GM21619 (cell line): ENCODE measurements around the gene ST6GALNAC6.
"Not testable (repeated sequence)": the region's sequence is repeated elsewhere in the genome, so short reads cannot be mapped to it uniquely, and the experiment has no call there.

Experiments
- ATAC-seq: cut with Tn5 transposase; IDR thresholded peaks from one replicate; pipeline ENCODE4 v1.9.1; 2021; ENCODE audit not compliant: unreplicated experiment

Gene ST6GALNAC6

DNA sequence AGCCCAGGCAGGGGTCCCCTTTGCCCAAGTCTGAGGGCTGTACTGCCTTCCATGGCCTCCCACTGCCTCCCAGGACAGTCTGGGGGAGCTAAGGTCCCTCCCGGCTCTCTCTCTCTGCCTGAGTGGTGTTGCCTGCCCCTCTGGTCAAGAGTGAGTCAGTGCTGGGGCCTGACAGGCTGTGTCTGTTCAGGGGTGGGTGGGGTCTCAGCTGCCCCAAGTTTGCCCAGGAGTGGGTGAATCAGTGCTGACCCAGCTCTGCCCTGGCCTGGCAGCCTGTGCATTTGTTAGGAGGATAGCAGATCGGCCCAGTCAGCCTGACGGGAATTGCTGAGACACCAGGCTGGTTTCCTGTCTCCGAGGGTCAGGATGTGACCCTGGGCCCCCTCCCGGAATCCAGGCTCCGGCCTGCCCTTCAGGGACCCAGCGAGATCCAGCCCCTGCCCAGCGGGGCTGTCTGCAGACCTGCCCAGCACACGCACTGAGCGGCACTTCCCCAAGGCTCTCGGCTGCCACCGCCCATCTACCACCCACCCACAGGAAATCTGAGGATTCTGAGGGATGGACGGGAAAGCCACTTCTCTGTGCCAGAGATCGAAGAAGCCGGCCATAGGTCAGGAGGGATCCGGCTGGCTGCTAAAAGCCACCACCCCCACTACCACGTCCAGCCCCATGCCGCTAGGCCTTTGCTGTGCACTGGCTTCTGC is 60.9 kb downstream of the ST6GALNAC6 start:
- ATAC-seq = no peak

DNA sequence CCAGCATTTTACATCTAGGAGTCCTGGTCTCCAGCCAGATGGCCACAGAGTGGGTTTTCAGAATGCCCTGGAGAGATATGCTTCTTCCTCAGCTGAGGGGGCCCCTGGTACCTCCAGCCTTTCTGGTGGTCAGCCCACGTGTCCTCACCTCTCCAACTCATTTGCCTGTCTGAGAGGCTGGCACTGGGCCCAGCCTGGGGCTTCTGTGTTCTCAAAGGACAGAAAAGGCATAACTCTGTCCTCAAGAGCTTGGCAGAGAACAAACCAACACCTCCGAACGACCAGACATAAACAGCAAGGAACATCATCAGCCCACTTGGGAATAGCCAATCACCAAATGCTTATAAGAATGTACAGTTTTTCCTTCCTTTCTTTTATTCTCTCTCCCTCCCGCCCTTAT is 62.1 kb downstream of the ST6GALNAC6 start:
- no peak for ATAC-seq

DNA sequence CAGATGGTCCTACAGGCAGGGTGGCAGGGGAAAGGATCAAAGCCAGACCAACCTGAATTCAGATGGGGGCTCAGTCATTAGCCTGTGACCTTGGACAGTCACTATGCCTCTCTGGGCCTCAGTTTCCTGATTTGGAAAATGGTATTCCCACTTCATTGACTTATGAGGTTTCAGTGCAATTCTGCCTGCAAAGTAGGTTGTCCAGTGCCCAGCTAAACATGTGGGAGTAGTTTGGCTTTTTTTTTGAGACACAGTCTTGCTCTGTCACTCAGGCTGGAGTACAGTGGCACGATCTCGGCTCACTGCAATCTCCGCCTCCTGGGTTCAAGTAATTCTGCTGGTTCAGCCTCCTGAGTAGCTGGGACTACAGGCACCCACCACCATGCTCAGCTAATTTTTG is 62.8 kb downstream of the ST6GALNAC6 start:
- ATAC-seq = not testable (repeated sequence)

DNA sequence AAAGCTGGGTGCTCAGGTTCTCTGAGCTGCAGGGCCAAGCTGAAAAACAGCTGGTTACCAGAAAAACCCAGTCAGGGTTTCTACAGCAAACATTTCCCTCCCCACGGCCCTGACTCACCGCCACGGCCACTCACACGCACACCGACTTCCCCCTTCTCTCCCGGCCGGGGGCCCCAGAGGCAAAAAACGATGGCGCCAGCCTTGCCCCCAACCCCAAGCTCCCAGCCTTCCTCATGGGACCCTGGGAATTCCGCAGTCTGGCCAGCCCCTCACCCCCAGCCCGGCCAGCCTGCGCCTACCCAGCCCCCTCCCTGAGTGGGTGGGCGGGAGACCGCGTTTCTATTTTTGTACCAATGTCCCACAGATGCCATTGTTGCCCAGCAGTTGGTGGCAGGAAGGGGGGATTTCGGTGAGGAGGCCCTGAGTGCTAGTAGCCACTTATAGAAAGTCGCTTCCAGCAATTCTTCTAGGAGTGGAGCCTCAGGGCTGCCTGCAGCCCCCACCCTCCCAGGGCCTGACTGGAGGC is 63.3 kb downstream of the ST6GALNAC6 start:
- ATAC-seq = no peak
